HepG2 (cell line): ENCODE data around the gene STUB1. TPM values are rescaled to one million over a fixed set of nuclear protein-coding genes. Genes with fewer than 3 reads are reported as not detected.
A peak's percentile ranks its signal among the peaks of the same experiment; 100 is the strongest.

ENCODE experiments used
- ATAC-seq: fragments of 200-7000 bp; cut with Tn5 transposase; 3 replicates; pipeline ENCODE4 v1.9.1; 2020; ENCODE audit warnings: mild to moderate bottlenecking, moderate library complexity
- BruUV-seq: library from RNA; stranded (reverse); fragments of 400-500 nt; replicated peaks from 2 replicates; lab custom pipeline; 2021; lab: Mats Ljungman, UMichigan
- CTCF ChIA-PET: fragments of 300-600 bp; formaldehyde crosslinking; extraction: SDS; loops from one replicate; lab custom pipeline; 2021; ENCODE audit warnings: low total read pairs, inconsistent platforms, low intra/inter-chr PET ratio; lab: Yijun Ruan, JAX
- POLR2A ChIA-PET: fragments of 350-600 bp; sonication (Branson Sonifier 250); formaldehyde crosslinking; loops from one replicate; lab custom pipeline; 2020; ENCODE audit warnings: antibody characterized with exemption, inconsistent platforms; lab: Yijun Ruan, JAX
- DNase-seq: peaks from one replicate; pipeline ENCODE4 v3.0.0-alpha.2; 2015; ENCODE audit warnings: low spot score
- FAIRE-seq: peaks from 3 replicates; lab custom pipeline; 2011; peaks lifted over from hg19 to GRCh38; lab: Jason Lieb, UNC
- H2AFZ ChIP-seq: one replicate; pipeline ENCODE4 v1.6.1; 2011; ENCODE audit warnings: low read length, inconsistent platforms
- H3K27ac ChIP-seq: fragments of 300-600 bp; 3 replicates; pipeline ENCODE4 v1.8.0; 2011; ENCODE audit warnings: mixed run types, mild to moderate bottlenecking, mixed read lengths, low read length, inconsistent platforms; ENCODE audit not compliant: insufficient read depth; ENCODE audit errors: extremely low read length
- H3K27me3 ChIP-seq, 2 experiments: fragments of 200-600 bp in 1 of 2; 2 replicates in 1 of 2; 3 replicates in 1 of 2; pipeline versions ENCODE4 v1.6.0 to v1.8.0; 2011; ENCODE audit warnings: low read length in 2 of 2, mild to moderate bottlenecking in 2 of 2, moderate library complexity in 2 of 2, inconsistent platforms in 1 of 2; ENCODE audit not compliant: insufficient read depth in 2 of 2, control insufficient read depth in 1 of 2
- H3K36me3 ChIP-seq, 2 experiments: fragments of 200-600 bp in 1 of 2; replicated peaks in 1 of 2; 2 replicates in 1 of 2; 3 replicates in 1 of 2; pipeline versions ENCODE4 v1.5.1 to v1.8.0; 2011; ENCODE audit warnings: low read length in 2 of 2, inconsistent platforms in 1 of 2; ENCODE audit not compliant: insufficient read depth in 2 of 2, control insufficient read depth in 1 of 2
- H3K4me1 ChIP-seq: 2 replicates; pipeline ENCODE4 v1.5.1; 2012; ENCODE audit warnings: low read length, inconsistent platforms; ENCODE audit not compliant: insufficient read depth
- H3K4me2 ChIP-seq: 2 replicates; pipeline ENCODE4 v1.6.0; 2011; ENCODE audit warnings: low read depth, low read length, inconsistent platforms
- H3K4me3 ChIP-seq, 3 experiments: fragments of 200-600 bp in 1 of 3; sonication (generic), shearing (Covaris generic) in 1 of 3; replicated peaks in 1 of 3; 2 replicates each; pipeline ENCODE4 v1.5.1; 2011 to 2016; ENCODE audit warnings: low read length in 3 of 3, inconsistent platforms in 2 of 3, low read depth in 2 of 3, mild to moderate bottlenecking in 2 of 3, control low read depth in 1 of 3, mixed read lengths in 1 of 3; ENCODE audit not compliant: insufficient read depth in 1 of 3
- H3K79me2 ChIP-seq: one replicate; pipeline ENCODE4 v1.6.1; 2011; ENCODE audit warnings: low read length, inconsistent platforms; ENCODE audit not compliant: insufficient read depth
- H3K9ac ChIP-seq: 2 replicates; pipeline ENCODE4 v1.6.0; 2011; ENCODE audit warnings: mild to moderate bottlenecking, low read depth, low read length, inconsistent platforms; ENCODE audit not compliant: insufficient read depth
- H3K9me3 ChIP-seq: 2 replicates; pipeline ENCODE4 v1.5.1; 2012; ENCODE audit warnings: mild to moderate bottlenecking, low read length
- H4K20me1 ChIP-seq: 2 replicates; pipeline ENCODE4 v1.6.0; 2011; ENCODE audit warnings: inconsistent platforms, mild to moderate bottlenecking, low read length, moderate library complexity; ENCODE audit not compliant: insufficient read depth
- BORCS8-MEF2B ChIP-seq: sonication (generic); formaldehyde crosslinking; IDR thresholded peaks from 2 replicates; pipeline ENCODE4 v1.8.0; 2022; ENCODE audit warnings: mild to moderate bottlenecking, missing genetic modification reagents
- GLI4 ChIP-seq: sonication (generic); formaldehyde crosslinking; IDR thresholded peaks from 2 replicates; pipeline ENCODE4 v1.5.1; 2020; ENCODE audit warnings: missing genetic modification reagents, mild to moderate bottlenecking, moderate library complexity, borderline replicate concordance
- HCFC1 ChIP-seq: fragments of 150-350 bp; IDR thresholded peaks from 2 replicates; pipeline ENCODE4 v1.6.1; 2014; ENCODE audit warnings: low read depth, low read length
- MXI1 ChIP-seq: IDR thresholded peaks from 3 replicates; pipeline ENCODE4 v1.6.1; 2012; ENCODE audit warnings: low read depth, low read length, inconsistent platforms, borderline replicate concordance
- RBM22 ChIP-seq: fragments of 200-400 bp; formaldehyde crosslinking; optimal IDR thresholded peaks from 2 replicates; pipeline ENCODE3; 2017; ENCODE audit warnings: mild to moderate bottlenecking, low read length, moderate library complexity
- RFX1 ChIP-seq: fragments of 450-650 bp; IDR thresholded peaks from 2 replicates; pipeline ENCODE4 v1.6.1; 2017
- RFX3 ChIP-seq: IDR thresholded peaks from 2 replicates; pipeline ENCODE4 v1.6.1; 2016; ENCODE audit warnings: missing biosample characterization, missing genetic modification reagents
- U2AF2 ChIP-seq: fragments of 200-400 bp; formaldehyde crosslinking; IDR thresholded peaks from 2 replicates; pipeline ENCODE4 v1.6.1; 2017; ENCODE audit warnings: low read depth, mild to moderate bottlenecking, low read length
- ZNF263 ChIP-seq: sonication (generic); formaldehyde crosslinking; IDR thresholded peaks from 2 replicates; pipeline ENCODE4 v1.4.0; 2020; ENCODE audit warnings: missing genetic modification reagents
- ZNF30 ChIP-seq: sonication (generic); formaldehyde crosslinking; IDR thresholded peaks from 2 replicates; pipeline ENCODE4 v1.5.0; 2020; ENCODE audit warnings: mild to moderate bottlenecking, missing genetic modification reagents
- WGBS: methylation state at CpG from one replicate; pipeline ENCODE4 v1.1.6; 2017; ENCODE audit warnings: low lambda C conversion rate; 5-methylcytosine and 5-hydroxymethylcytosine counted together
- in situ Hi-C: cut with HindIII; loops from 2 replicates; pipeline ENCODE4 v1.10.0; 2017; ENCODE audit warnings: low pct_unique_long_range_greater_than_20kb; ENCODE audit not compliant: extremely low pct_ligation_motif_present
- intact Hi-C: fragments of 100-400 bp; cut with micrococcal nuclease; formaldehyde crosslinking; loops from one replicate; pipeline ENCODE4 v1.10.0; 2022; ENCODE audit not compliant: unreplicated experiment
- polyA plus RNA-seq, 8 experiments: library from polyadenylated mRNA; depleted of rRNA in 3 of 8; stranded (reverse) in 7 of 8; unstranded in 1 of 8; fragments of >200 nt; fragmentation: Illumina TruSeq in 4 of 8; extraction: Trizol in 4 of 8; gene quantifications; 2 replicates each; pipeline versions ENCODE4 v1.2.1 to v1.2.3, GENCODE V29; 2011 to 2016; ENCODE audit warnings: low read depth in 4 of 8, missing spikeins in 1 of 8, mixed read lengths in 1 of 8; ENCODE audit not compliant: insufficient read depth in 1 of 8
- total RNA-seq, 5 experiments: library from RNA; depleted of rRNA; stranded (reverse); fragments of >200 nt; fragmentation: Illumina TruSeq; extraction: Trizol; gene quantifications; 2 replicates each; pipeline ENCODE4 v1.2.3, GENCODE V29; 2016; ENCODE audit warnings: low read depth in 1 of 5

STUB1 gene
- total and polyA plus RNA-seq, 2 of the 13 experiments (the other 11 are each of a cell fraction or from before 2014, with no cell fraction given), result 52.9 to 78.2 TPM

DNA sequence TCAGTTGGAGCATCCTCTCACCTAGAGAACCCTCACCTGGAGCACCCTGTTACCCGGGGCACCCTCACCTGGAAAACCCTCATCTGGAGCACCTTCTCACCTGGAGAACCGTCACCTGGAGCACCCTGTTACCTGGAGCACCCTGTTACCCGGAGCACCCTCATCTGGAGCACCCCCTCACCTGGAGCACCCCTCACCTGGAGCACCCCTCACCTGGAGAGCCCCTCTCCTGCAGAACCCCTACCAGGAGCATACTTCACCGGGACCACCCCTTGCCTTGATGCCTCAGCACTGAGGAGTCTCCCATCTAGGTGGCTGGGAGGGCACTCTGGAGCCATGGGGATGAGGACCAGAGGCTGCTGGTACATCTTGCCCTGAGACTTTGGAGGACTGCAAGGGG, 28.7 kb downstream of the STUB1 start:
- intact Hi-C loops (no loop called here), in situ Hi-C loops (no loop called here)
- TF ChIP-seq ZNF263 (peak; percentile 68; the same call in 1 of the 2 replicates), ZNF30 (CRISPR knock-in tag) (no peak), GLI4 (CRISPR knock-in tag) (no peak)
- no peak for DNase-seq
- Histone ChIP-seq H3K36me3 (no peaks in the 10 kb centered on the region), H2AFZ (no peak overlapping the region), H3K27me3 (peaks cover 14 to 61% of the 10 kb centered on the region in 2 experiments; a peak in 4 of 5 replicates), H3K4me2 (no peak overlapping the region), H3K9ac (no peak overlapping the region), H3K27ac (no peak overlapping the region), H3K9me3 (no peaks in the 10 kb centered on the region), H3K79me2 (no peaks in the 10 kb centered on the region), H3K4me1 (peaks cover 13% of the 10 kb centered on the region), H3K4me3 (no peak overlapping the region), H4K20me1 (no peaks in the 10 kb centered on the region)
- CTCF ChIA-PET, result no interaction called here
- WGBS, result 0% methylated on average over 4 of the region's 4 CpGs
- POLR2A ChIA-PET, result no interaction called here
- no peak for FAIRE-seq
- ATAC-seq, result no peak
- no TSS peak for BruUV-seq

- Histone ChIP-seq H4K20me1 (no peaks in the 10 kb centered on the region), H3K27ac (no peak overlapping the region), H3K4me2 (no peak overlapping the region), H3K9me3 (no peaks in the 10 kb centered on the region), H3K27me3 (peaks cover 11 to 52% of the 10 kb centered on the region in 2 experiments; a peak in 4 of 5 replicates), H3K4me3 (no peak overlapping the region), H3K4me1 (peaks cover 22% of the 10 kb centered on the region), H3K9ac (no peak overlapping the region), H3K36me3 (no peaks in the 10 kb centered on the region), H2AFZ (no peak overlapping the region), H3K79me2 (no peaks in the 10 kb centered on the region)
- DNase-seq (no peak), ATAC-seq (no peak), FAIRE-seq (no peak)
- intact Hi-C loops, result no loop called here
- POLR2A ChIA-PET, result no interaction called here
- WGBS, result 4% methylated on average over 19 of the region's 30 CpGs
- BruUV-seq, result no TSS peak
- CTCF ChIA-PET, result interaction anchor here (1.9 kb wide), 1 partner anchor 76 kb away, joined by 16 read pairs; no protein-coding TSS in a partner anchor
- peak; percentile 99 for TF ChIP-seq MXI1
- TF ChIP-seq RBM22, result peak; percentile 100
- TF ChIP-seq HCFC1, result no peak
- peak; percentile 95 for TF ChIP-seq RFX1
- peak; percentile 90 for TF ChIP-seq RFX3 (CRISPR knock-in tag)
- TF ChIP-seq BORCS8-MEF2B (CRISPR knock-in tag), result no peak
- 0 out of 2 replicates have a peak, but pooled peaks have one; percentile 63 for TF ChIP-seq U2AF2
- in situ Hi-C loops, result loop anchor here (5.0 kb wide), 1 partner anchor 77 kb away; the partner anchor contains the start of genes CHTF18 and RPUSD1
Measured at GRCh38 chr16:709566-710499, 29.6 kb downstream of the STUB1 start.
